IMR-90 (cell line): Measurements from ENCODE around the gene CFAP70. TPM values are rescaled to one million over a fixed set of nuclear protein-coding genes. Genes with fewer than 3 reads are reported as not detected.
"Not testable (repeated sequence)": the region's sequence is repeated elsewhere in the genome, so short reads cannot be mapped to it uniquely, and the experiment has no call there.

Experiments
- ATAC-seq: fragments of 200-7000 bp; cut with Tn5 transposase; 2 replicates; pipeline ENCODE4 v1.9.1; 2020; ENCODE audit warnings: low read depth, mild to moderate bottlenecking, moderate library complexity
- BruUV-seq: library from RNA; stranded (reverse); fragments of 400-500 nt; replicated peaks from 2 replicates; lab custom pipeline; 2021; lab: Mats Ljungman, UMichigan
- CTCF ChIA-PET: fragments of 300-600 bp; formaldehyde crosslinking; extraction: SDS; loops from one replicate; lab custom pipeline; 2021; ENCODE audit warnings: antibody characterized with exemption; lab: Yijun Ruan, JAX
- POLR2A ChIA-PET: fragments of 300-600 bp; sonication (Branson Sonifier 250); formaldehyde crosslinking; loops from one replicate; lab custom pipeline; 2022; ENCODE audit warnings: antibody characterized with exemption; ENCODE audit not compliant: unreplicated experiment; lab: Charles Lee
- DNase-seq: peaks from one replicate; pipeline ENCODE4 v3.0.0; 2013
- H2AFZ ChIP-seq: replicated peaks from 2 replicates; pipeline ENCODE3; 2013; ENCODE audit warnings: low read length, mild to moderate bottlenecking; ENCODE audit not compliant: poor library complexity
- H2AK5ac ChIP-seq: 2 replicates; pipeline ENCODE4 v1.6.1; 2013; ENCODE audit warnings: low read depth, low read length, inconsistent platforms
- H2AK9ac ChIP-seq: replicated peaks from 2 replicates; pipeline ENCODE3; 2013; ENCODE audit warnings: mild to moderate bottlenecking, low read depth, low read length, moderate library complexity; ENCODE audit not compliant: poor library complexity
- H2BK120ac ChIP-seq: 2 replicates; pipeline ENCODE4 v1.6.1; 2013; ENCODE audit warnings: low read depth, low read length, inconsistent platforms
- H2BK15ac ChIP-seq: 3 replicates; pipeline ENCODE4 v1.6.1; 2013; ENCODE audit warnings: low read depth, low read length, inconsistent platforms
- H2BK20ac ChIP-seq: 2 replicates; pipeline ENCODE4 v1.6.1; 2013; ENCODE audit warnings: low read depth, mild to moderate bottlenecking, inconsistent platforms, low read length, moderate library complexity
- H2BK5ac ChIP-seq: 2 replicates; pipeline ENCODE4 v1.6.1; 2013; ENCODE audit warnings: mild to moderate bottlenecking, low read depth, low read length, inconsistent platforms; ENCODE audit not compliant: poor library complexity, severe bottlenecking
- H3K14ac ChIP-seq: replicated peaks from 2 replicates; pipeline ENCODE4 v1.6.1; 2013; ENCODE audit warnings: low read depth, low read length, inconsistent platforms
- H3K18ac ChIP-seq: 2 replicates; pipeline ENCODE4 v1.6.1; 2013; ENCODE audit warnings: low read depth, low read length, control low read depth
- H3K23ac ChIP-seq: 2 replicates; pipeline ENCODE4 v1.6.1; 2013; ENCODE audit warnings: low read depth, low read length, inconsistent platforms
- H3K27ac ChIP-seq: 2 replicates; pipeline ENCODE4 v1.5.1; 2013; ENCODE audit warnings: mild to moderate bottlenecking, control low read depth, low read length; ENCODE audit not compliant: insufficient read depth
- H3K27me3 ChIP-seq: 2 replicates; pipeline ENCODE4 v1.6.1; 2013; ENCODE audit warnings: low read length; ENCODE audit not compliant: control insufficient read depth, insufficient read depth
- H3K36me3 ChIP-seq: 2 replicates; pipeline ENCODE4 v1.6.1; 2013; ENCODE audit warnings: low read length, mixed read lengths; ENCODE audit not compliant: control insufficient read depth, insufficient read depth
- H3K4ac ChIP-seq: 2 replicates; pipeline ENCODE4 v1.6.1; 2013; ENCODE audit warnings: low read depth, low read length, inconsistent platforms
- H3K4me1 ChIP-seq: 2 replicates; pipeline ENCODE4 v1.6.1; 2013; ENCODE audit warnings: low read length, mixed read lengths; ENCODE audit not compliant: control insufficient read depth, insufficient read depth
- H3K4me2 ChIP-seq: 2 replicates; pipeline ENCODE4 v1.6.1; 2013; ENCODE audit warnings: low read depth, mild to moderate bottlenecking, control low read depth, low read length, moderate library complexity
- H3K4me3 ChIP-seq: 2 replicates; pipeline ENCODE4 v1.5.1; 2013; ENCODE audit warnings: low read depth, mild to moderate bottlenecking, control low read depth, low read length, moderate library complexity; ENCODE audit not compliant: insufficient read depth
- H3K56ac ChIP-seq: 2 replicates; pipeline ENCODE4 v1.6.1; 2013; ENCODE audit warnings: low read length, inconsistent platforms; ENCODE audit not compliant: insufficient read depth; ENCODE audit errors: extremely low read depth
- H3K79me1 ChIP-seq, 2 experiments: 2 replicates each; pipeline ENCODE4 v1.6.1; 2013; ENCODE audit warnings: low read length in 2 of 2, inconsistent platforms in 1 of 2, low read depth in 1 of 2
- H3K9ac ChIP-seq: 2 replicates; pipeline ENCODE4 v1.6.1; 2013; ENCODE audit warnings: low read depth, low read length, control low read depth
- H3K9me1 ChIP-seq: 2 replicates; pipeline ENCODE4 v1.6.1; 2013; ENCODE audit warnings: low read length, inconsistent platforms; ENCODE audit not compliant: insufficient read depth
- H3K9me3 ChIP-seq: 2 replicates; pipeline ENCODE4 v1.6.1; 2013; ENCODE audit warnings: low read length; ENCODE audit not compliant: control insufficient read depth, insufficient read depth
- H4K20me1 ChIP-seq: 2 replicates; pipeline ENCODE4 v1.6.1; 2013; ENCODE audit warnings: low read length, inconsistent platforms; ENCODE audit not compliant: insufficient read depth
- H4K5ac ChIP-seq: 2 replicates; pipeline ENCODE4 v1.6.1; 2013; ENCODE audit warnings: mild to moderate bottlenecking, low read depth, low read length, control low read depth
- H4K8ac ChIP-seq, 2 experiments: 2 replicates each; pipeline ENCODE4 v1.6.1; 2013; ENCODE audit warnings: low read depth in 2 of 2, low read length in 2 of 2, control low read depth in 1 of 2, inconsistent platforms in 1 of 2
- H4K91ac ChIP-seq: 2 replicates; pipeline ENCODE4 v1.6.1; 2013; ENCODE audit warnings: low read depth, low read length, inconsistent platforms; ENCODE audit not compliant: insufficient read depth
- WGBS, 2 experiments: methylation state at CpG; one replicate each; pipeline versions ENCODE4 v1.1.5 to v1.1.7; 2013; ENCODE audit warnings: missing lambda C conversion rate in 2 of 2; ENCODE audit not compliant: insufficient read length in 1 of 2; ENCODE audit errors: extremely low coverage in 2 of 2; 5-methylcytosine and 5-hydroxymethylcytosine counted together
- dilution Hi-C: fragments of 300-500 bp; cut with HindIII; formaldehyde crosslinking; loops from one replicate; pipeline ENCODE4 v1.14.3; 2018; ENCODE audit warnings: low sequenced_read_pairs; ENCODE audit not compliant: unreplicated experiment
- in situ Hi-C: fragments of 300-500 bp; cut with MboI; formaldehyde crosslinking; loops from 3 replicates; pipeline ENCODE4 v1.14.3; 2019; ENCODE audit warnings: low sequenced_read_pairs, inconsistent platforms, mixed read lengths
- intact Hi-C: fragments of 100-400 bp; cut with micrococcal nuclease; formaldehyde crosslinking; loops from 2 replicates; pipeline ENCODE4 v1.10.0; 2022
- polyA plus RNA-seq, 3 experiments: library from polyadenylated mRNA; depleted of rRNA; stranded (reverse); fragments of >200 nt; gene quantifications; 2 replicates each; pipeline ENCODE4 v1.2.3, GENCODE V29; 2012; ENCODE audit warnings: low replicate concordance in 1 of 3
- total RNA-seq: library from RNA; depleted of rRNA; stranded (reverse); fragments of >200 nt; gene quantifications from 2 replicates; pipeline ENCODE4 v1.2.3, GENCODE V29; 2012

CFAP70 gene
- total and polyA plus RNA-seq, 2 of the 4 experiments (the other 2 are of a cell fraction): 0.15 to 0.18 TPM

GRCh38 chr10:73258612-73259011 lies 100.1 kb downstream of the CFAP70 start:
- H2BK15ac ChIP-seq, DNase-seq, H2BK120ac ChIP-seq, H3K27me3 ChIP-seq, H3K9me1 ChIP-seq, POLR2A ChIA-PET, ATAC-seq, H3K79me1 ChIP-seq, H4K5ac ChIP-seq, H3K23ac ChIP-seq, H3K4me1 ChIP-seq, BruUV-seq, H3K4ac ChIP-seq, H3K9me3 ChIP-seq, H2AK9ac ChIP-seq, dilution Hi-C loops, H2BK5ac ChIP-seq, H3K56ac ChIP-seq, H4K20me1 ChIP-seq, H2AK5ac ChIP-seq, H3K27ac ChIP-seq, H2BK20ac ChIP-seq, H4K8ac ChIP-seq, H3K4me2 ChIP-seq, CTCF ChIA-PET, H3K36me3 ChIP-seq, H3K14ac ChIP-seq, H3K4me3 ChIP-seq, H3K9ac ChIP-seq, H2AFZ ChIP-seq, H3K18ac ChIP-seq, H4K91ac ChIP-seq: not testable (repeated sequence)
- in situ Hi-C loops: loop anchor here (25.0 kb wide), 1 partner anchor 379 kb away; the partner anchor contains the start of gene MYOZ1
- 100% methylated on average over 5 of the region's 10 CpGs; no CpG with 5 or more reads in 1 of the 2 experiments for WGBS, 2 experiments
- intact Hi-C loops: loop anchor here (10.0 kb wide), 1 partner anchor 236 kb away; the partner anchor contains the start of gene PPP3CB
